NCI-H2196 treated with DMSO at 0.1 percent for 48 hours (cell line): Measurements from ENCODE around the gene SCAP.
"Not testable (repeated sequence)": the region's sequence is repeated elsewhere in the genome, so short reads cannot be mapped to it uniquely, and the experiment has no call there.

ENCODE experiments used
- DNase-seq: peaks from one replicate; lab custom pipeline; 2025; ENCODE audit not compliant: unreplicated experiment; lab: John Stamatoyannopoulos, UW

The SCAP gene

DNA sequence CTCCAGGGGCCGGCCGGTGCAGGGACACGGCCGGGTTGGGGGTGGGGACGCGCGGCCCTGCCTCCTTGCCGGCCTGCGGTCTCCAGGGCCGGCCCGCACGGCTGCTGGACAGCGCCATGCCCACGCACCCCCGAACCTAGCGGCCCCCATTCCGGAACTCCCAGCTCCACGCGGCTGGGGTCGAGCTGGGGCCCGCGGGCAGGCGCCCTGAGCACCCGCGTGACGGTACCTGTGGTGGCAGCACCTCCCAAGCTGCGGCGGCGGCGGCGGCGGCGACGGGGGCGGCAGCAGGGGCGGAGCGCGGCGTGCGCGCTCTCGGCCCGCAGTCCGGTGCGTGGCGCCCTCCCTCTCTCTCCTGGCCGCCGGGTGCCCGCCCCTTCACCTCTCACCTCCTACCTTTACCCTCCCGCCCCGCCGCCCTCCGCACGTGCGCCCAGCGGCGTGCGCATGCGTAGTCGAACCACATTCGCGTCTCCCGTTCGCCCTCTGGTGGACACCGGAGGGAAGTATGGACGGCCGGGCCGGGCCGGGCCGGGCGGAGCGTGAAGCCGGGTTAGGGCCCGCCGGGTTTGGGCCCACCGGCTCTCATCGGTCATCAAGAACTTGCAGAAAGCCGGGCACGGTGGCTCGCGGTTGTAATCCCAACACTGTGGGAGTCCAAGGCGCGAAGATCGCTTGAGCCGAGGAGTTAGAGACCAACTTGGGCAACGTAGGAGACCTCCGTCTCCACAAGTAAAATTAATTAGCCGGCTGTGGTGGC, at the start of gene SCAP:
TSS of gene SCAP (minus strand) at position 372 of the 760 bp plus-strand sequence. CDS start 32,948 bp downstream, outside the sequence.
- peak; percentile 57 for DNase-seq

DNA sequence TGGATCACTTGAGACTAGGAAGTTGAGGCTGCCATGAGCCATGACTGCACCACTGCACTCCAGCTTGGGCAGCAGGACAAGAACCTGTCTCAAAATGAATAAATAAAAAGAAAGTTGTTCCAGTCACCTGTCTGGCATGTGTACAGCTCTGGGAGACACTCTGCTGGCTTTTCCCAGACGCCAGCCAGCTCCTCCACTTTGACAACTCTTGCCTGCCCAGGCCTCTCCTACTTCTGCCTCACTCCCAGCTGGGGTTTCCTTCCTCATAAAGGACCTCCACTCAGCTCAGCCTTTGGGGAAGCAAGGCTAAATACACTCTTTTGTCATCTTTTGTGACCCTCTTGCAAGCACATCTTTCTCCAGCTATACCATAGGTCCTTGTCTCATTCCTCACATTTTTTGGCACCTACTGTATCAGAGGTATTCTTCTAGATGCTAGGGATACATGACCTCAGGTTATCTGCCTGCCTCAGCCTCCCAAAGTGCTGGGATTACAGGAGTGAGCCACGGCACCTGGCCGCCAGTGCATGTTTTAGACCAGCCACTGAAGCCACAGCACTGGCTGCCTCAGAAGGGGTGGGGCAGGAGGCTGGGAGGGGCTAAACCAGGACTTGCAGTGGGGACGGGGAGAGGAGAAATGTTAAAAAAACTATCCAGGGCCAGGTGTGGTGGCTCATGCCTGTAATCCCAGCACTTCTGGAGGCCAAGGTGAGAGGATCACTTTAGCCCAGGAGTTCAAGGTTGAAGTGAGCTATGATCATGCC, 47.8 kb upstream of the SCAP start:
- no peak for DNase-seq

DNA sequence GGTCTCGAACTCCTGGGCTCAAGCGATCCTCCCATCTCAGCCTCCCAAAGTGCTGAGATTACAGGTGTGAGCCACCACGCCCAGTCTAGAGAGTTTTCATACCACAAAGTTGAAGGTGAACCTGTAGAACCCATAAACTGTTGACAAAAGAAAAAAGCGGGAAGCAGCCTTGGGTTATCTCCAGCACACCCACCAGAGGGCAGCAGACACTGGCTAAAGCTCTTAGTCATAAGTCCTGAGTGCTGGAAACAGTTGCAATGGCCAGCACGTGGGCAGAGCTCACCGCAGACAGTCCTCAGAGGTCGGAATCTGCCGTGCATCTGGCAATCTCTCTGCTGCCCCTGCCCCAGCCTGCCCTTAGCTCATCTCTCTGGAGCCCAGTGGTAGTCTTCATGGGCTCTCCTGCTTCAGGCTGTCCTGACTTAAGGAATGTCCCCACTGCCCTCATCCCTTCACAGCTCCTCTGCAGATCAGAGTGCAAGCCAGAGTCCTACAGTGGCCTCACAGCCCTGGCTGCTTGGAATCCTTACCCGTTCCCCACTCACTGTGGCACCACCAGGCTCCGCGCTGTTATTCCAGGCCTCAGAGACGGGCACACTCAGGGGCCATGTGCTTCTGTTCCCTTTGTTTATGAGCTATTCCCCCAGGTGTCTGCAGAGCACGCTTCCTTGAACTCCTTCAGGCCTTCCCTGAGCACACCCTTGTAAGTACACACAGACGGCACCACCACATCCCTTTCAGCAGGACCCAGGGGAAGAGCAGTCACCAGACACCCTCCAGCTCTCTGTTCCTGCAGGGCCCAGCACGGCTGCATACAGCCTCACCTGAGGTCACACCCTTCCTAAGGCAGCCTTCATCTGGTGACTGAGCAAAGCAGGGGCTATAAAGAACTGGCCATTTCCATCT, 46.6 kb upstream of the SCAP start:
- DNase-seq, result peak; percentile 57

DNA sequence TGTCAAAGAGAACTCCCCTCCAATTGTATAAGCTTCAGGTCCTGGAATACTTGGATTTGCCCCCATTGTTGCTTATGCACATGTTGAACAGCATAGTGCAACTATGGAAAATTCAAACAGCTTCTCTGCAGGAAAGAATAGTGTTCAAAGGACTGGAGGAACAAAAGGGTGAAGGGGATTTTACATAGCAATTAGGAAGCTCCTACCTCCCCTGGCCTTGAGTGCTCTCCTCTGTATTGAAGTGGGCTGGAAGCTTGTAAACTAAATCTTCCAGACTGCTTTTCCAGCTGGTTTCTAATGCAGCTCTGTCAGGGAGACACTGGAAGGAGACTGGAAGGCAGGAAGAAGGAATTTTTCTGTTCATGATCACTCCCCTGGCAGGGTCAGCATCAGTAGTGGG, 45.0 kb upstream of the SCAP start:
- no peak for DNase-seq

DNA sequence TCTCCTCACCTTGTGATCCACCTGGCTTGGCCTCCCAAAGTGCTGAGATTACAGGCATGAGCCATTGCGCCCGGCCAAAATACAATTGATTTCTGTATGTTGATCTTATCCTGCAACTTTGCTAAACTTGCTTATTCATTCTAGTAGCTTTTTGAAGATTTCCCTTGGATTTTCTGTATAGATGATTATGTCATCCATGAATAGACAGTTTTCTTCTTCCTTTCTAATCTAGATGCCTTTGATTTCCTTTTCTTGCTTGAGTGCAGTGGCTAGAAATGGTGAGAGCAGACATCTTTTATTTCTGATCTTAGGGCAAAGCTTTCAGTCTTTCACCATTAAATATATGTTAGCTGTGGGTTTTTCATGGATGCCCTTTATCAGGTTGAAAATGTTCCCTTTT, 42.2 kb upstream of the SCAP start:
- DNase-seq, result no peak

DNA sequence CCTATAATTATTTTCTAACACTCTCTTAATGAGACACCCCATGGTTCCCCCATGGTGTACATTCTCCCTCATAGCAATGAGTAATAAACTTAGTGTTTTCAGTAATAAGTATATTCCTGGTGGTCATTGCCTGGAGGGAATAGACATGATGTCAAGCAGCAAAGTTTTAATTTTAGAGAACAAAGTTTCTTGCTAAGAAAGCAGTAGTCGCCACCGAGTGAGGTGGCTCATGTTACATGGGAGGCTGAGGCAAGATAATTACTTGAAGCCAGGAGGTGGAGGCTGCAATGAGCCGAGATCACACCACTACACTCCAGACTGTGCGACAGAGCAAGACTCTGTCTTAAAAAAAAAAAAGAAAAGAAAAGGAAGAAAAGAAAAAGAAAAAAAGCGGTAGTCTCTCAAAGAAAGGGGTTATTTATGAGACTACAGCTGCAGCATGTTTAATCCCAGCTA, 40.2 kb upstream of the SCAP start:
- no peak for DNase-seq

DNA sequence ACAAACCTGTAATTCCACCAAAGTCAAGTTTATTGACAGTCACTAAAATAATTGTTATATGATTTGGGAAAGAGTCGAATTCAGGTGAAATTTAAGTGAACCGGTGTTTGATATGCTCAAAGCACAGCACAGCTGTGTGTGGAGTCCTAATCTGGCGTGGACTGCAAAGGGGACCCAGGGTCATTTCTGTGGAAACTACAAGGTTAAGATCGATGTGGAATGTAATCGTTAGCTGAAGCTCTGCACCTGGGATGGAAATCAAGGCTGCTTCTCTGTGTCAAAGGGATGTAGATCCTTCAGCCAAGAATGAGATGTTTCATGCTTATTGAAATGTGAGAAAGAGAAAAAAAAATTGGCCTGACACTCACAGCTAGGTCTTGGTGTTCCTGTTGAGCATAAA, 39.4 kb upstream of the SCAP start:
- DNase-seq, result no peak

DNA sequence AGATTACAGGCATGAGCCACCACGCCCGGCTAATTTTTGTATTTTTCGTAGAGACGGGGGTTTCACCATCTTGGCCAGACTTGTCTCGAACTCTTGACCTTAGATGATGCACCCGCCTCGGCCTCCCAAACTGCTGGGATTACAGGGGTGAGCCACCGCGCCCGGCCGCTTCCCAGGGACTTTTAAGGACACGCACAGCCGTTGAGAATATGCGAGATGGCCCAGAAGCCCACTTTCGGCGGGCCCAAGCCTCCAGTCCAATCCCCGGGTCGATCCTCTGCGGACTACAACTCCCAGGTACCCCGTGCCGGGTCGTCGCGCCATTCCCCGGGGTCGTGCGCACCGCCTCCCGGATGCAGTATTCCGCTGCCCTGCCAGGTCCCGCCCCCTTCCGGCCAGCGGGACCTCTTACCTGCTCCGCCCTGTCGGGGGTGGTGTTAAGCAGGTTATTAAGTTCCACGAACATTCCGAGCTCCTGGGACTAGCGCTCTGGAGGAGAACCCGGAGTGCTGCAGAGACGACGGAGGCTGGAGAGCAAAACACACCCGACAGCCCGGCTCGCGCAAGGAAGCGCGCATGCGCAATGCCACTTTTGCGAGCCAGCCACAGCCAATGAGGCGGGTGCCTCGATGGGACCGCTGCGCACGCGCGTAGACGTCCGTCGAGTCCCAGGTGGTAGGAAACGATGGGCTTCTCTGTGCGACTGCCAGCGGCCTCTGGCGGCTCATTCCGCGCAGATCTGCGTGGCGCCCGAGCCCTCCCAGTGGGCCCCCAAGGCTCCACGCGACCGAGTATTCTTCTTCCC, 37.6 kb upstream of the SCAP start, which contains the start of gene ELP6:
TSS of gene ELP6 (minus strand) at position 588 of the 805 bp plus-strand sequence. CDS start at position 466, 122 bp downstream.
- peak; percentile 70 for DNase-seq

DNA sequence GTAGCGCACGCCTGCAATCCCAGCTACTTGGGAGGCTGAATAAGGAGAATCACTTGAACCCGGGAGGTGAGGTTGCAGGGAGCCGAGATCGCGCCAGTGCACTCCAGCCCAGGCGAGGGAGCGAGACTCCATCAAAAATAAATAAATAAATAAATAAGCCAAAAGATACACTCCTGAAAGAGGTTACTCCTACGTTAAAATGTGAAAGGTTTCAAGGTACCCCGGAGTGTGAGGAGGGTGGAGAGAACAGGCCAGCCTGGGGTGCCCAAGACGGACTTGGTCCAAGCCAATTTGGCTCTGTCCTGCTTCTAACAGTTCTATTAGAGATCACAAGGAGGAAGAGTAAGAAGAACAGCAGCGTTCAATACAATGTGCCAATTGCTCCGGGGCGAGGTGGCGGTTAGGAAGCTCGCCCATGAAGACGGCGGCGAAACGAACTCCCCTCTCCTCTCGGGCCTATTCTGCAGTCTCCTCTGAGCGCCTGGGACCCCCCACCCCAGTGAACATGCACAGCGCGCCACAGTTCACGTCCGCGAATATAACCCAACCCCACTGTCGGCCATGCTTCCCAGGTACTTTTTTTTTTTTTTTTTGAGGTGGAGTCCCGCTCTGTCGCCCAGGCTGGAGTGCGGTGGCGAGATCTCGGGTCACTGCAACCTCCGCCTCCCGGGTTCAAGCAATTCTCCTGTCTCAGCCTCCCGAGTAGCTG, 36.8 kb upstream of the SCAP start:
- DNase-seq, result no peak

DNA sequence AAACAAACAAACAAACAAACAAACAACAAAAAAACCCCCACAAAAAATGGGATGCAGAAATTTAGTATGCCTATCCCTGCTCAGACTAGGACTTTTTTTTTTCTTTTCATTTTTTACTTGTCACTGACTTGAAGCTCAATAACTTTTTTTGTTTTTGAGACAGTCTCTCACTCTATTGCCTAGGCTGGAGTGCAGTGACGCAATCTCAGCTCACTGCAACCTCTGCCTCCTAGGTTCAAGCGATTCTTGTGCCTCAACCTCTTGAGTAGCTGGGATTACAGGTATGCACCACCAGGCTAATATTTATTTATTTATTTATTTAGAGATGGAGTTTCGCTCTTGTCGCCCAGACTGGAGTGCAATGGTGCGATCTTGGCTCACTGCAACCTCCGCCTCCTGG, 29.5 kb upstream of the SCAP start:
- not testable (repeated sequence) for DNase-seq

DNA sequence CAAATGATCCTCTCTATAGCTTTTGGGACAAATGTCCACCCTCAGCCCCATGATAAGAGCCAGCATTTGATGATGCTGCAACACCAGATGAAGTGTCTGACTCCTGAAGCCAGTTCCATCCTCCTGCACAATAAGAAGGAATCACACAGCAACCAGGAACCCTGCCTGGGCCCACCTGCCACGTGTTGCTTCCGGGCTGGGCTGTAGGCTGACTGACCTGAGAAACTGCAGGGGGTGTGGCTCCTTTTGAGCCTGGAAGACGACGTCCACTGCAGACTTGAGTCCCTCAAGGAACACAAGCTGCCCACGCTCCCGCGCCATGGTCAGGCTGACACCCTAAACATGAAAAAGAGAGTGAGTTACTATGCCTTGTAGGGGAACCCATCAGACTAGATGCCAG, 28.4 kb upstream of the SCAP start:
- no peak for DNase-seq

DNA sequence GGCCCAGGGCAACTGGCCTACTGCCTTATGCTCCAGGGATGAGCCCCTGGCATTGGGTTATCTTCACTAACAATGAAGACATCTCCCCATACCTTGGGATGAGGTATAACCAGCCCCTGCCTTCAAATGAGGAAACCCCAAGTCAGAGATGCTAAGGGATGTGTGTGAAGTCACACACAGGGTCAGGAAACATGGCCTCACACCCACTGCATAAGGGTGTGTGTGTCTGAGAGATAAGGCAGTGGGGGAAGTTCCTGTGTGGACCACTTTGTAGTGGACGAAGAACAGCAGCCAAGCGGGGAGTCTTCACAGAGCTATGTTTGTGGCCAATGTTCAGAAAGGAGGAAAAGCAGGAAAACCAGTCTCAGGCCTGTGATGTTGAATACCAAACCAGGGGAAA, 27.3 kb upstream of the SCAP start:
- no peak for DNase-seq

DNA sequence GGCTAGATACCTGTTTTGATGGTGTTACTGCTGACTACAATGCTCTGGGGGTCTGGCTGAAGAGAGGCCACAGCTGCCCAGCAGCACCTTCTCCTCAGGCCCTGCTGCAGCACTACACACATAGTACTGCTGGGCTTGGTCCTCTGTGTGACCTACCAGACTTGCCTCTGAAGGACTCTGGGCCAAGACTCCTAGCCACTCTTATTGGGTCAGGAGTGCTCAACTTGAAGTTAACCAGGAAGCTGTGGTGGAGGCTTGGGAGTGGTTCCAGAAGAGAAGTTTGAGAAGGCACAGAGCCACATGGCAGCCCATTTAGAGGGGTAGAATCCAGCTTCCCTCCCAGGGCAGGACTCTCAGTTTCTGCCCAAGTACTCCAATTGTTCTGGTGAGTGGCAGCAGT, 21.2 kb upstream of the SCAP start:
- DNase-seq, result no peak

DNA sequence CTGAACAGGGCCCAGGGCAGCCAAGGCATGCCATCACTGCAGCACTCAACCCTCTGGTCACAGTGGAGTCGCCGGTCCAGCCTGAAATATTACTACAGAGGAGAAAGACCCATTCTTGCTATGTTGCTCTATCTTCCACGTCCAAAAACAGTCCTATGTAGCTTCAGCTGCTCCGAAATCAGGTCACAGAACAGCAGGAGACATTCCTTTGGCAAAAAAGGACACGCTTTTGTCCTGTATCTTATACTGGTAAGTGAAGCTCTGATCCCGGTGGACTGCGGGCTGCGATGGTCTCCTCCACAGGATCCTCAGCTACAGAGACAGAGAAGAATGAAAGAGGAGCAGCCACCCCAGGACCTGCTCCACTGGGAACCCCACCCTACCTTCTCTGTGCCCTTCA, 20.1 kb upstream of the SCAP start:
- DNase-seq, result no peak

DNA sequence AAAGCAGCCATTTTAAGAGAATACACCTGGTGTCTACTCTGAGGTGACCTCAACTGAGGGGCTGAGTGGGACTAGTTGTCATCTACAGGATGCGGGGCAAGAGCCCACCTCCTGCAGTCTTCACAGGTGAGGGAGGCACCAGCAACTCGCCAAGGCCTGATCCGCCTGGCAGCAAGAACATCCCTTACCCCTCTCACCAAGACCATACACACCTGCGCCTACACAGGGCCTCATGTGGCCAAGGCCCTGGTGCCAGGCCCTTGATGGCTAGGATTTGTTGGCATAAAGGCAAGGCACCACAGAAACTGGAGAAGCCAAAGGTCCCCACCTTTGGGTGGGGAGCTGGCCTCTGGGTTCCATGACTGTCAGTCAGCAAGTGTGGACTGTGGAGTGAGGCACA, 19.4 kb upstream of the SCAP start:
- DNase-seq, result no peak

DNA sequence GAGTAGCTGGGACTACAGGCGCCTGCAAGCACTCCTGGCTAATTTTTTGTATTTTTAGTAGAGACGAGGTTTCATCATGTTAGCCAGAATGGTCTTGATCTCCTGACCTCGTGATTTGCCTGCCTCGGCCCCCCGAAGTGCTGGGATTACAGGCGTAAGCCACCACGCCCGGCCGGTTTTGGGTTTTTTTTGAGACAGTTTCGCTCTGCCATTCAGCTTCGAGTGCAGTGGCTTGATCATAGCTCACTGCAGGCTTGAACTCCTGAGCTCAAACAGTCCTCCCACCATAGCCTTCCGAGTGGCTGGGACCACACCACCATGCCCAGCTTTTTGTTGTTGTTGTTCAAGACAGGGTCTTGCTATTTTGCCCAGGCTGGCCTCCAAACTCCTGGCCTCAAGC, 16.0 kb upstream of the SCAP start:
- DNase-seq, result no peak

DNA sequence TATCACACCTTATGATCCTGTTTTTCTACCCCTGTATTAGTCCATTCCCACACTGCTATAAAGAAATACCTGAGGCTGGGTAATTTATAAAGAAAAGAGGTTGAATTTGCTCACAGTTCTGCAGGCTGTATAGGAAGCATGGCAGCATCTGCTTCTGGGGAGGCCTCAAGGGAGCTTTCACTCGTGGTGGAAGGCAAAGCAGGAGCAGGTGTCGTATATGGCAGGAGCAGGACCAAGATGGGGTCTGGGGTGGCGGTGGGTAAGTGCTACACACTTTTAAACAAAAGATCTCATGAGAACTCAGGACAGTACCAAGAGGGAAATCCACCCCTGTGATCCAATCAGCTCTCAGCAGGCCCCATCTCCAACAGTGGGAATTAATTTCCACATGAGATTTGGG, 15.4 kb upstream of the SCAP start:
- no peak for DNase-seq

DNA sequence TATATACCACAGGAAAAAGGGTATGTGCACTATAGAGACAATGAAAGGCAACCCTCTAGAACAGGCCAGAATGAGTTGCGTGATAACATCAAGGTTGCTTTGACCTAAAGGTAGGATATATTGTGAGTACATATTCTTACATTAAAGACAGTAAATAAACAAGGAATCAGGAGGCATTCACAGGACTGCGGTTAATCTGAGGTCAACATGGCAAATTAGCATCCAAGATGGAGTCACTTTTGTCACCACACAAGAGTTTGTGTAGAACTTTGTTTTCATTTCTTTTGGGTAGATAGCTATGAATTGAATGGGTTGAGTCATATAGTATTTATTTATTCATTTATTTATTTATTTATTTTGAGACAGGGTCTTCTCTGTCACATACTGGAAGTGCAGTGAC, 11.5 kb upstream of the SCAP start:
- DNase-seq, result no peak

DNA sequence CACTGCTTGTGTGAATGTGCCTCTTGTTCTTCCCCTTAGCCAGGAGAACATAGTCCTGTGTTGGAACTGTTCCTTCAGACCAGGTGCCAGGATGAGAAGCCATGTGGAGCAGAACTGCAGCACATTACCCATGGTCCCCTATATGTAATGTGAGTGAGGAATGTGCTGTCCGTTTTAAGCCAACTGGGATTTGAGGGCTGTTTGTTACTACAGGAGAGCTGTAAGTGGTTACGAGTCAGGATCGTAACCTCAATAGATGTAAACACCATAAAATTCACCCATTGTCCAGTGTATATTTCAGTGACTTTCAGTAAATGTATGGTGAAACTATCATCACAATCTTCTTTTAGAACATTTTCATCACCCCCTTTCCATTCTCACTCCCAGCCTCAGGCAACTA, 10.1 kb upstream of the SCAP start:
- no peak for DNase-seq

DNA sequence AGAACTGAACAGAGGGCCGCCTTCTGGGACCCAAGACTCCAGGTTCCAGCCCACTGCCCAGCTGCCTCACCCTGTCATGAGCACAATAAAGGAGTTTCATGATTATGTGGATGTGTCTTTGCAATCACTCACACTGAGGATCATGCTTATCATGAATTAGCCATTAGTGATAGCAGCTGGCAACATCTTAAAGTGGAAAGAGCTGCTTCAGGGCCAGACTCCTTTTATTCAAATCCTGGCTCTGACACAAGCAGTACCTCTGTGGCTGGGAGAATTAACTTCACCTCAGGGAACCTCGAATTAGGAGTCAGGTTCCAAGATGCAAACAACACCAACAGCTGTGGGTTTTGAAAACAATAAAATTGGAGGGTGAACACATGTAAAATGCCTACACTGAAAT, 6.6 kb upstream of the SCAP start:
- DNase-seq, result no peak
